HG03520 (cell line): ENCODE results near the gene FARS2.

ENCODE experiments used
- ATAC-seq: cut with Tn5 transposase; IDR thresholded peaks from one replicate; pipeline ENCODE4 v1.9.1; 2021; ENCODE audit warnings: mild to moderate bottlenecking, moderate library complexity; ENCODE audit not compliant: unreplicated experiment

FARS2 gene

GRCh38 chr6:5459346-5459745, 198.0 kb downstream of the FARS2 start:
- ATAC-seq: no peak

- ATAC-seq: no peak
Observed at GRCh38 chr6:5461365-5461764, 200.1 kb downstream of the FARS2 start.

- no peak for ATAC-seq
Observed at GRCh38 chr6:5462856-5463255, 201.5 kb downstream of the FARS2 start.

GRCh38 chr6:5463690-5464089, 202.4 kb downstream of the FARS2 start:
- no peak for ATAC-seq

- ATAC-seq: no peak
Observed at GRCh38 chr6:5464099-5464885, 203.0 kb downstream of the FARS2 start.

- ATAC-seq: no peak
Observed at GRCh38 chr6:5466281-5467136, 205.2 kb downstream of the FARS2 start.

GRCh38 chr6:5468586-5468985, 207.3 kb downstream of the FARS2 start:
- no peak for ATAC-seq

- no peak for ATAC-seq
Observed at GRCh38 chr6:5469101-5469846, 208.0 kb downstream of the FARS2 start.

- peak; percentile 63 for ATAC-seq
Observed at GRCh38 chr6:5471044-5471443, 209.7 kb downstream of the FARS2 start.

- ATAC-seq: no peak
Observed at GRCh38 chr6:5471637-5472398, 210.5 kb downstream of the FARS2 start.

GRCh38 chr6:5472571-5472970, 211.3 kb downstream of the FARS2 start:
- no peak for ATAC-seq

GRCh38 chr6:5475779-5476178, 214.5 kb downstream of the FARS2 start:
- ATAC-seq: no peak

GRCh38 chr6:5478380-5478779, 217.1 kb downstream of the FARS2 start:
- ATAC-seq: no peak

- ATAC-seq: no peak
Observed at GRCh38 chr6:5481033-5481432, 219.7 kb downstream of the FARS2 start.

- ATAC-seq: no peak
Observed at GRCh38 chr6:5481750-5482149, 220.4 kb downstream of the FARS2 start.

- ATAC-seq: no peak
Observed at GRCh38 chr6:5482619-5483018, 221.3 kb downstream of the FARS2 start.

- no peak for ATAC-seq
Observed at GRCh38 chr6:5484692-5485091, 223.4 kb downstream of the FARS2 start.

- peak; percentile 97 for ATAC-seq
Observed at GRCh38 chr6:5486214-5486613, 224.9 kb downstream of the FARS2 start.

- ATAC-seq: no peak
Observed at GRCh38 chr6:5490501-5491069, 229.3 kb downstream of the FARS2 start.

- no peak for ATAC-seq
Observed at GRCh38 chr6:5492356-5492755, 231.0 kb downstream of the FARS2 start.
